HG02973 (cell line): ENCODE measurements around the gene DPP4.
"Not testable (repeated sequence)": the region's sequence is repeated elsewhere in the genome, so short reads cannot be mapped to it uniquely, and the experiment has no call there.

ENCODE experiments used
- ATAC-seq: cut with Tn5 transposase; IDR thresholded peaks from one replicate; pipeline ENCODE4 v1.9.1; 2021; ENCODE audit warnings: moderate library complexity; ENCODE audit not compliant: unreplicated experiment

The DPP4 gene

GRCh38 chr2:161994761-161995520 lies 79.1 kb downstream of the DPP4 start:
- no peak for ATAC-seq

- ATAC-seq: peak; percentile 55
These were observed 81.5 kb downstream of the DPP4 start for GRCh38 chr2:161992531-161992930.

DNA sequence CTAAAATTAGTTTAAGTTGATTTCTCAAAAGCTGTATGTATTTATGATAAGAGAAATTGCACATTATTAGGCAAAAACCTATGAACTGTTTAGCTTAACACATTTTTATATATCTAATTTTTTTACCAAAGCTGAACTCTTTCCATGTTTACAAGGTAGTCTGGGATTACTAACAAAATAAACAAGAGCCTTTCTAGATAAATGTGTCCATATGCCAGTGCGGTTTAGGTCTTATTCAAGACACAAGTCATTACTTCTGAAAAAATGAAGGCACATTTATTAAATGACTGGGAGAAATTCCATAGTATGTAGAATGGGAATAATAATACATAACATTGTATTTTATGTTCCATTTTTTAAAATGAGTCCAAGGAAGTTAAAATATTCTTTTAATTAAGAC lies 82.0 kb downstream of the DPP4 start:
- ATAC-seq: no peak

DNA sequence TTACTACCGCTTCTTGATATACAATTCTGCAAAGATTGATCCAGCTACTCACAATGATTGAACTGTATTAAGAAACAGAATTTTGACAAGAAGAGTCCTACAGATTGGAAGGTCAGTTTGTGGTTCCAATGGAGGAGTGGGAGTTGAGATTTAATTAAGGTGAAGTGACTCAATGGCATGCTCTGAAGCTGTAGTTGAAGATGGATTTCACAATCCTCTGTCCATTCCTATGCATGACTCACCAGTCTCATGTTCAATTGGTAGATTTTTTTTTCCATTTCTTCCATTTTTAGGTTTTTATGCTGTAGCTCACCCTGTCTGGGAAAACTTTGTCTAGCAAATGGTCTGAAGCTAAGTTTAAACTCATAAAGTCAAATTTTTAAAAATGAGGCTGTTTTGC lies 83.3 kb downstream of the DPP4 start:
- ATAC-seq: no peak

GRCh38 chr2:161990036-161990435 lies 84.0 kb downstream of the DPP4 start:
- no peak for ATAC-seq

GRCh38 chr2:161988589-161988988 lies 85.4 kb downstream of the DPP4 start:
- ATAC-seq: no peak

DNA sequence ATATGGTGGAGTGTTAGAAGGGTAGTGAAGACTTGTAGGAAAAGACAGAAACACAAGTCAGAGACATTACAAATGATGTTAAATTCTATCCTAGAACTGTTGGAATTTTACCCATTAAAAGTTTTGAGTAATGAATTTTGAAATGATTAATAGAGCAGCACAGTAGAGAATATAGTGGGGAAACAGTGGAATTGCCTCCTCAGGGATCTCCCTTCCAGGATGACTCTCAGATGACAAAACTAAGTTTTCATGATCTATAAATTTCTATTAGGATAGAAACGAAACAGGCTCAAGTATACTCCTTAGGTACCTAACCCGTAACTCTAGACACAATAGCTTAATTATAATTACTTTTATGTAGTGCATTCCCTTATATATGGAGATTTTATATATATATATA lies 86.7 kb downstream of the DPP4 start:
- no peak for ATAC-seq

DNA sequence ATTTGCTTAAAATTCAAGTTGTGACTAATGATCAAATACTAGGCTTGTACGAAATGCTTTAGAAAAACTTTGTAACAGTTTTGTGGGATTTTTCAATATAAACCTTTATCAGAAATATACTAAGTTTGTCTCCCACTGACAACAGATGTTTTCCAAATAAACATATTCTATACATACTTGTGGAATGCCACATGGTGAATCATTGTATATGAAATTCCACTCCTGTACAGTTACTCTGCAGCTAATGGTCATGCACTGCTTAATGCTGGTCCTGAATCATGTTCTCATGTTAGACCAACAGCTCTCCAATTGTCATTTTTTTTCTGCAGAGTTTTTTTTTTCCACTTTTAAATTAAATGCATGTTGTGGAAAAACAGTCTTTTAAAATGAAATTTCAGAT lies 90.1 kb downstream of the DPP4 start:
- no peak for ATAC-seq

DNA sequence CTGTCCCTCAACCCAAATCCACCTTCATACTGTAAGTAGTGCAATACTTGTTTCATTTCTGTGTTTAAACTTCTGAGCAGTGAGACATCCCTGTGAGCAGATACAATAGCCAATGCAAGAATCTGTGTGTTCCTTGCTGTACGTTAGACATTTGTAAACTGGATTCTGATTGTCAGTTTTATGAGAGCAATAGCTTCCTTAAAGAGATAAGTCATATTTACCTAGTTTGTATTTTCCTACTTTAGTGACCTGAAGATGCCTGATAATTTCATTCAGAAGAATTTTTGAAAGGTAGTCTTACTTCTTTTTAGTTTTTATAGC lies 90.7 kb downstream of the DPP4 start:
- ATAC-seq: no peak

- no peak for ATAC-seq
These were observed 91.3 kb downstream of the DPP4 start for GRCh38 chr2:161982548-161983330.

- ATAC-seq: no peak
These were observed 92.2 kb downstream of the DPP4 start for GRCh38 chr2:161981679-161982250.

DNA sequence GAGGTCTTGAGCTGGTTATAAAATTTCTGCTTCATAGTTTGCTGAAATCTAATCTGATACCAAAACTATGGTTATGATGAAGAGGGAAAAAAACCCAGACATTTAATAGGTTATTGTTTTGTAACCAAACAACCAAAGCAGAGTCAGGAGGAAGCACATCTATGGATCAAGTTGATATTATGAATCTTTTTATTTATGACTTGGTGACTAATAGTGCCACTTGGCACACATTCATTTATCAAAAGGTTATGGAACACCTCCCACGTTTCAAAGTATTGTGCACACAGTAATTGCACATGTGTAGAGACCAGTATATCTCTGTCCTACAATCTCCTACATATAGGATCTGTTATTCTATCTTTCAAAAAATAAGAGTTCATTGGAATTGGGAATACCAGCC lies 93.0 kb downstream of the DPP4 start:
- no peak for ATAC-seq

GRCh38 chr2:161979490-161979889 lies 94.5 kb downstream of the DPP4 start:
- no peak for ATAC-seq

DNA sequence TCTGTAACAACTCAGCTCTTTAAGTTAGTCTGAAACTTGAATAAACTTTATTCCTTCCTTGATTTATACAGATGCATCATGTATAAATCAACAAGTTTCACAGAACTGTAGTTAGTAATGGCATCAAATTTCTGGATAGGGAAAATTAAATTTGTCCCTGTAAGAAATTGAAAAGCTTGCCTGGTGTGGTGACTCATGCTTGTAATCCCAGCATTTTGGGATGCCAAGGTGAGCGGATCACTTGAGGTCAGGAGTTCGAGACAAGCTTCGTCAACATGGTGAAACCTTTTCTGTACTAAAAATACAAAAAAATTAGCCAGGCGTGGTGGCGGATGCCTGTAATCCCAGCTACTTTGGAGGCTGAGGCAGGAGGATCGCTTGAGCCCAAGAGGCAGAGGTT lies 96.1 kb downstream of the DPP4 start:
- ATAC-seq: not testable (repeated sequence)

GRCh38 chr2:161976917-161977316 lies 97.1 kb downstream of the DPP4 start:
- ATAC-seq: no peak

- ATAC-seq: no peak
These were observed 97.7 kb downstream of the DPP4 start for GRCh38 chr2:161976295-161976694.

DNA sequence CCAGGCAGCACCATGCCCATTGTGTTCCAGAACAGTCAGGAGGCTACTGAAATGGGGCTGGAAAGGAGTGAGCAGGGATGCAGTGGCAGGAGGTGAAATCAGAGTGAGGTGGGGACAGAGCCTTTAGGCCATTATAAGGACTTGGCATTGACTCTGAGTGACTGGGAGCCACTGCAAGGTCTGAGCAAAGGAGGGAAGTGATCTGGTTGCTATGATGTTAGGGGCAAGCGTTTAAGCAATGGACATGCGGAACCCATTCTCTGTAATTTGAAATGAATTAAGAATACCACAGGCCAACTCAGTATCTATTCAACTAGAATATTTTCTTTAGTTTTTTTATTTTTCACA lies 98.2 kb downstream of the DPP4 start:
- ATAC-seq: no peak

GRCh38 chr2:161975062-161975812 lies 98.8 kb downstream of the DPP4 start:
- no peak for ATAC-seq

DNA sequence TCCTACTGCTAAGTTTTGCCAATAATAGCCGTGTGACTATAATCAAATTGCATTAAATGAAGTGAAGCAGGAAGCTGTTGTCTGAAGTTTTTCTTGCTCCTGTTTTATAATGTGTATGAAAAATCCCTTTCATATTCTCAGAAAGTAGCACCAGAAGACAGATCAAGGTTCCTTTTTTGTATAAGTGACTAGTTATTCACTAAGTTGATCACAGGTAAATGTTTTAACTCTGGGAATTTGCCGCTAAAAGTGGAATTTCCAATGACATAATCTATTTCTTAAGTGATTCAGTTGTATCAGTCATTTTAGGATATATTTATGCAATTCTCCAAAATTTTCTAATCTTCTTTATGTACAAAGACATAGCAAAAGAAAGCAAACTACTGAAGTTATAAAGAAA lies 99.6 kb downstream of the DPP4 start:
- no peak for ATAC-seq

DNA sequence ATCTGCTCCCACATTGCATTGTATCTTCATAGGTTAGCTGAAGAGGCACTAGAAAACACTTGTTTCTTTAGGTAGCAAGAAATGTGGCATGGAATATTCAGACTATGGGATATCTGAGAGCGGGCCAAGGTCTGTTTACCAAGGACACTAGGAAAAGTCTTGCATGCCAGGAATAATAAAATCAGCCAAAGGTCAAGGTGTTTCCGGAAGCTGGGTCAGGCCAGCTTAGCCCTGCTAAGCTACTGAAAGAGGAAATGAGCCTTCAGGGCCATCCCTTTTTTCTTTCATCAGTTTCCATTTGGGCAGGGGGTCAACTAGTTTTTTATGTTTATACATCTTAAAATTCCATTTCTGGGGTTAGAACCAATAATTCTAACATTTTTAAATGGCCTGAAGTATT lies 101.1 kb downstream of the DPP4 start:
- no peak for ATAC-seq

DNA sequence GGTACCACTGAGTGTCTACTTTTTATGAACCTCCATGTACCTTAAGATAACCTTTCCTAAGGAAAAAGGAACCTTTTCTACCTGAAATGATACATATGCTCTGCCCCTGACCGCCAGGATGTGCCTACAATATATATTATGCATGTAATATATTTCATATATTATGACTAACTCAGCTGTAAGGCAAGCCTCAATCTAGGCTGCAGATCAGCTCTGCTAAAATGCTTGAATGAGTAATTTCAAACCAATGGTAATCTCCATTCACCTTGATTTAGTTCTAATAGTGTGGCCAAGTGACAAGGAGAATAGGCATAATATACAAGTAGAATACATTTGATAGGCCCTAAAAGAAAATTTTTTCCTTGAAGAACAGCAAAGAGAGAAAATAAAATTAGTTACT lies 101.8 kb downstream of the DPP4 start:
- ATAC-seq: no peak

- ATAC-seq: no peak
These were observed 102.5 kb downstream of the DPP4 start for GRCh38 chr2:161971551-161971950.
